H1 (cell line): ENCODE results near the gene IL17D. TPM values are rescaled to one million over a fixed set of nuclear protein-coding genes. Genes with fewer than 3 reads are reported as not detected.

Experiments
- CHD1 ChIP-seq: IDR thresholded peaks from 2 replicates; pipeline ENCODE4 v1.6.1; 2012; ENCODE audit warnings: low read depth, low read length, improper control_type of control experiment
- EGR1 ChIP-seq: IDR thresholded peaks from 2 replicates; pipeline ENCODE4 v1.6.1; 2011; ENCODE audit warnings: low read depth, low read length, borderline replicate concordance
- KDM1A ChIP-seq: fragments of 200-600, 300-600 bp; sonication (generic); IDR thresholded peaks from 2 replicates; pipeline ENCODE4 v1.7.1; 2016; ENCODE audit warnings: mild to moderate bottlenecking, low read length, borderline replicate concordance
- POLR2A ChIP-seq, 2 experiments: IDR thresholded peaks; 1 replicate in 1 of 2; 2 replicates in 1 of 2; pipeline ENCODE4 v1.6.1; 2011; ENCODE audit warnings: low read depth in 2 of 2, low read length in 2 of 2, mild to moderate bottlenecking in 2 of 2; ENCODE audit errors: control extremely low read depth in 1 of 2
- POLR2AphosphoS5 ChIP-seq: IDR thresholded peaks from 2 replicates; pipeline ENCODE4 v1.6.1; 2011; ENCODE audit warnings: low read depth, low read length
- TBP ChIP-seq: IDR thresholded peaks from 2 replicates; pipeline ENCODE4 v1.6.1; 2011; ENCODE audit warnings: low read depth, low read length, improper control_type of control experiment
- TCF12 ChIP-seq: IDR thresholded peaks from 2 replicates; pipeline ENCODE4 v1.6.1; 2011; ENCODE audit warnings: low read depth, mild to moderate bottlenecking, low read length
- polyA plus RNA-seq, 7 experiments: library from polyadenylated mRNA; depleted of rRNA in 3 of 7; stranded (reverse) in 5 of 7; unstranded in 2 of 7; fragments of >200 nt in 5 of 7; fragments of 200-250 nt in 2 of 7; gene quantifications; 1 replicate in 5 of 7; 2 replicates in 1 of 7; 4 replicates in 1 of 7; pipeline versions ENCODE4 v1.2.1 to v1.2.3, GENCODE V29; 2011 to 2013; ENCODE audit warnings: missing spikeins in 2 of 7, mixed read lengths in 2 of 7
- total RNA-seq: library from RNA; stranded (reverse); fragmentation: NEBNext Ultra II Directional; extraction: Animal tissue kit (Norgen Biotek cat#: 25700); gene quantifications from 2 replicates; pipeline ENCODE4 v1.2.1, GENCODE V29; 2021

IL17D gene
- total and polyA plus RNA-seq, 2 of the 8 experiments (the other 6 are each of a cell fraction or from before 2014, with no cell fraction given): 0.56 to 0.59 TPM

DNA sequence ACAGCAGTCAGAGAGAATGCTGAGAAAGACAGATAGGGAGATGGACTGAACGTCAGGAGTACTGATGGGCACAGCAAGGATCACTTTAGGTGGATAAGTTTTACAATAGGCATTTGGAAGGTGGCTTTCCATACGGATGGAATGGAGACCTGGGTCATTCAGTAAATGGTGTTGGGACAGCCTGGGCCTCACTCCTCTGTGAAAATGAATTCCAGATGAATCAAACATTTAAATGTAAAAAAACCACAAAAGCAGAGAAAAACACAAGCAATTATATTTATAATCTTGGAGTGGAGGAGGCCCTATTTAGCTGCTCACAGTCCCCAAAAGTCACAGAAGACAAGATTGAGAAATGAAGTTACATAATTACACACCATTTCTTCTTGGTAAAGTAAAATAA is 4.7 kb downstream of the IL17D start (continued):
- TF ChIP-seq EGR1 (no peak), TCF12 (no peak), CHD1 (no peak), KDM1A (no peak), TBP (no peak), POLR2A (IDR thresholded peaks at IDR 0.05; ENCODE audit: control extremely low read depth in 1 of 2, low read depth in 2 of 2, low read length in 2 of 2) (no peak), POLR2AphosphoS5 (no peak)
- TF ChIP-seq, all 59 proteins: peak for 0
